GM12873 (cell line): ENCODE data around the gene SLC5A12.
A peak's percentile ranks its signal among the peaks of the same experiment; 100 is the strongest.

Source experiments
- CTCF ChIP-seq: IDR thresholded peaks from 2 replicates; pipeline ENCODE4 v1.5.1; 2012; ENCODE audit warnings: low read depth, mild to moderate bottlenecking, moderate library complexity, low read length, control low read depth; ENCODE audit not compliant: insufficient read depth; ENCODE audit errors: missing control alignments

Gene SLC5A12

GRCh38 chr11:26662916-26663315, 58.9 kb downstream of the SLC5A12 start:
- no peak for TF ChIP-seq CTCF

- TF ChIP-seq CTCF: no peak
Measured at GRCh38 chr11:26655287-26655686, 66.6 kb downstream of the SLC5A12 start.

GRCh38 chr11:26651916-26652315, 69.9 kb downstream of the SLC5A12 start:
- TF ChIP-seq CTCF: no peak

GRCh38 chr11:26649884-26650283, 72.0 kb downstream of the SLC5A12 start:
- TF ChIP-seq CTCF: peak; percentile 67

- TF ChIP-seq CTCF: no peak
Measured at GRCh38 chr11:26632691-26633159, 89.1 kb downstream of the SLC5A12 start.

GRCh38 chr11:26626346-26626745, 95.5 kb downstream of the SLC5A12 start:
- no peak for TF ChIP-seq CTCF

- TF ChIP-seq CTCF: no peak
Measured at GRCh38 chr11:26623076-26623659, 98.7 kb downstream of the SLC5A12 start.

- TF ChIP-seq CTCF: no peak
Measured at GRCh38 chr11:26622181-26622580, 99.7 kb downstream of the SLC5A12 start.
